EL (cell line): ENCODE results near the gene FOXK1.
"Not testable (repeated sequence)": the region's sequence is repeated elsewhere in the genome, so short reads cannot be mapped to it uniquely, and the experiment has no call there.

Source experiments
- DNase-seq: peaks from one replicate; pipeline ENCODE4 v3.0.0-alpha.2; 2016

FOXK1 gene

DNA sequence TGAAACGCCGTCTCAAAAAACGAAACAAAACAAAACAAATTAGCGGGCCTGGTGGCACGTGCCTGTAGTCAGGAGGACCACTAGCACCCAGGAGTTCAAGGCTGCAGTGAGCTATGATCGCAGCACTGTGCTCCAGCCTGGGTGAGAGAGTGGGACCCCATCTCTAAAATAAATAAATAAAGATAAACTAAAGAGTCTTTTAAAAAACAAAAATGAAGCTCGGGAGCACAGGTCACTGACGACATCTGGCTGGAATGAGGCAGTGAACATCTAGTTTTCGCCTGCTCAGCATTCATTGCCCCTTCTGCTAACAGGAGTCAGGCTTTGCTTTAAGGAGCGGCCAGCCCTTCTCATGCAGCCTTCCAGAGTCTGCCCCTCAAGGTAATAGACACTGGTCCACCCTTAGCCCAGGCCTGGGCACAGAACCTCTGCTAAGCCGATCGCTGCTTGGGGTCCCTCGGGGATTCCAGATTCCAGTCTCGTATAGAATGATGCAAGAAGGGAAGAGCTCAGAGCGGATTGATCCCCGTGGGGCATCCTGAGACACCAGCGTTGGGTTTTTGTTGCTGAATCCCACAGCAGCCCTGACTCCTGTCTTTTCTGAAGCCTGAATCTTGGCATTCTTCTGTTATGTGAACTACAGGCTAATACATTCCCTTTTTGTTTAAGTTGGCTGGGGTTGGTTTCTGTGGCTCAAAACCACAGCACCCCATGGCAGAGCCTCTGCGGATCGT is 14.2 kb upstream of the FOXK1 start:
- DNase-seq, result peak; percentile 76

- DNase-seq, result no peak
Observed at GRCh38 chr7:4668510-4668847, 13.6 kb upstream of the FOXK1 start.

DNA sequence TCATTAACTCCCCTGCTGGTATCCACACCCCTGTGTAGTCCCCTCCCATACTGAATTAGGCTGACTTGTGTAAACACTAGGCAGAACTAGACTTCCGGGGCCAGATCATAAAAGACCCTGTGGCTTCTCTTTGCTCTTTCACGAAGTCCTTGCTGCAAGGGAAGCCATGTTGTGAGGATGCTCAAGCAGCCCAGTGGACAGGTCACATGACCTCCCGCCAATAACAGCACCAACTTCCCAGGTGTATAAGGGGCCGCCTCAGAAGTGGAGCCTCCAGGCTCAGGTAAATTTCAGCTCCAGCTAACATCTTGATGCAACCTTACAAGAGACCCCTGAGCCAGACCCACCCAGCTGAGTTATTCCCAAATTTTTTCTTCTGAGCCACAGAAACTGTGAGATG is 11.3 kb upstream of the FOXK1 start:
- DNase-seq, result no peak

DNA sequence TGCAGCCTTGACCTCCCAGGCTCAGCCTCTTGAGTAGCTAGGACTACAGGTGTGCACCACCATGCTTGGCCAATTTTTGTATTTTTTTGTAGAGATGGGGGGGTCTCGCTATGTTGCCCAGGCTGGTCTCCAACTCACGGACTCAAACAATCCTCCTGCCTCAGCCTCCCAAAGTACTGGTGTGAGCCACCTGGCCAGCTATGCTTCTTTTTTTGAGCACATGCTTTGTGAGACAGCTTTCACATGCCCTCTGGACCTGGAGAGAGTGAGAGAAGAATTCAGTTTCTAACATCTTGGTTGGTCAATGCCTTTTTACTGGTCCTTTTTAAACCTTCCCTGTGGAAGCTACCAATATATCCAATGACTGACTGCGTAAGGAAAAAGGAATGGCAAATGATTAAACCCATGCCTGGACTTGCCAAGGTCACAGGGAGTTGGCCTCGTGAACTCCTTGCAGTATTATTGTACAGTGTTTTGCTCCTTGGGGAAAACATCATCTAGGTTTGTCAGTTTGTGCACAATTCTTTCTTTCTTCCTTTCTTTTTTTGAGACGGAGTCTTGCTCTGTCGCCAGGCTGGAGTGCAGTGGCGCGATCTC is 6.2 kb upstream of the FOXK1 start:
- DNase-seq, result no peak

GRCh38 chr7:4677518-4677917 is 4.6 kb upstream of the FOXK1 start:
- DNase-seq, result not testable (repeated sequence)

GRCh38 chr7:4681218-4681851 is 760 bp upstream of the FOXK1 start:
- no peak for DNase-seq

DNA sequence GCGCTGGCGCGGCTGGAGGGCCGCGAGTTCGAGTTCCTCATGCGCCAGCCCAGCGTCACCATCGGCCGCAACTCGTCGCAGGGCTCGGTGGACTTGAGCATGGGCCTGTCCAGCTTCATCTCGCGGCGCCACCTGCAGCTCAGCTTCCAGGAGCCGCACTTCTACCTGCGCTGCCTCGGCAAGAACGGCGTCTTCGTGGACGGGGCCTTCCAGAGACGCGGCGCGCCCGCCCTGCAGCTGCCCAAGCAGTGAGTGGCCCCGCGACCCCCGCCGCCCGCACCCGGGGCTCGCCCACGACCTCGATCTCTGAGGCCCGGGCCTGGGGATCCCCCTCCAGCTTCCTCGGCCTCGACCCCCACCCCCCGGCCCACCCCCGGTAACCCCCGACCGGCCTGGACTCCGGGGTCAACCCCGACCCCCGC is 537 bp downstream of the FOXK1 start:
- peak; percentile 41 for DNase-seq

DNA sequence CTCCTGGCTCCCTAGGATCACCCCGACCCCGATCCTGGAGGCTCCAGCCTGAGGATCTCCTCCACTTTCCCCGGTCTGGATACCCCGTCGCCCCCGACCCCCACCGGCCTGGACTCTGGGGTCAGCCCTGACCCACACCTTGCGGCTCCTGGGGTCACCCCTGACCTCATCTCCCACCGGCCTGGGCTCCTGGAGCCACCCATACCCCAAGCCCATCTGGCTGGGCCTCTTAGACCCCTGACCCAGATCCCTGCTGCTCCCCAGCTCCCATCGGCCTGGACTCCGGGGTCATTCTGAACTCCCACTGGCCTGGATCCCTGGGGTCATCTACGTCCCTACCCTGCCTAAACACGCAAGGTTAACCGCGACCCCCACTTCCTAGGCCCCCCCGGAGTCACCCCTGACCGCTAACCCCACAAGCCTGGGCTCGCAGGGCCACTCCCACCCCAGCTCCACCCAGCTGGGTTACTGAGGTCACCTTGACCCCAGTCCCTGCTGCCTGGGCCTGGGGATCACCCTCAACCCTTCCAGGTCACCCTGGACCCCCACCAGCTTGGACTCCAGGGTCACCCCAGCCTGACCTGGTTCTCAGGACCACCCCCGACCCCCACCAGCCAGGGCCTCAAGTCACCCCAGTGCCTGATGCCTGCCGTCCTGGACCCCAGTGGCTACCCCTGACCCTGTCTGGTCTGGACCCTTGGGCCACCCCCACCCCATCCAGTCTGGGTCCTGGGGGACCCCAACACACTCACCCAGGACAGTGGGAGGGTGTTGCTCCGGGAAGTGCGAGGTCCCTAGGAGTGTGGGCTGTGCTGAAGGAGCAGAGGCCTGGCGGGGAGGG is 1.2 kb downstream of the FOXK1 start:
- DNase-seq, result no peak

GRCh38 chr7:4683884-4684565 is 1.9 kb downstream of the FOXK1 start:
- DNase-seq, result peak; percentile 79

GRCh38 chr7:4684846-4685245 is 2.8 kb downstream of the FOXK1 start:
- no peak for DNase-seq

DNA sequence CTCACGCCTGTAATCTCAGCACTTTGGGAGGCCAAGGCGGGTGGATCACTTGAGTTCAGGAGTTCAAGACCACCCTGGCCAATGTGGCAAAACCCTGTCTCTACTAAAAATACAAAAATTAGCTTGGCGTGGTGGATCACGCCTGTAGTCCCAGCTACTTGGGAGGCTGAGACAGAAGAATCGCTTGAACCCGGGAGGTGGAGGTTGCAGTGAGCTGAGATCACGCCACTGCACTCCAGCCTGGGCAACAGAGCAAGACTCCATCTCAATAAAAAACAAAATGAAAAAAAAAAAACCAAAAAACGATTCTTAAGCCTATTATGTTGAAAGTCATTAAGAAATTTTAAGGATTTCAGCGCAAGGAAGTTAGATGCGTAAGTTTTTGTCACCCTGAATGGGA is 3.6 kb downstream of the FOXK1 start:
- DNase-seq, result not testable (repeated sequence)

GRCh38 chr7:4687956-4688355 is 5.9 kb downstream of the FOXK1 start:
- no peak for DNase-seq

GRCh38 chr7:4689151-4689550 is 7.1 kb downstream of the FOXK1 start:
- no peak for DNase-seq

GRCh38 chr7:4689668-4690067 is 7.6 kb downstream of the FOXK1 start:
- no peak for DNase-seq

- no peak for DNase-seq
Observed at GRCh38 chr7:4690953-4691856, 9.1 kb downstream of the FOXK1 start.

- DNase-seq, result no peak
Observed at GRCh38 chr7:4692055-4692454, 10.0 kb downstream of the FOXK1 start.

GRCh38 chr7:4692622-4693021 is 10.5 kb downstream of the FOXK1 start:
- DNase-seq, result not testable (repeated sequence)

DNA sequence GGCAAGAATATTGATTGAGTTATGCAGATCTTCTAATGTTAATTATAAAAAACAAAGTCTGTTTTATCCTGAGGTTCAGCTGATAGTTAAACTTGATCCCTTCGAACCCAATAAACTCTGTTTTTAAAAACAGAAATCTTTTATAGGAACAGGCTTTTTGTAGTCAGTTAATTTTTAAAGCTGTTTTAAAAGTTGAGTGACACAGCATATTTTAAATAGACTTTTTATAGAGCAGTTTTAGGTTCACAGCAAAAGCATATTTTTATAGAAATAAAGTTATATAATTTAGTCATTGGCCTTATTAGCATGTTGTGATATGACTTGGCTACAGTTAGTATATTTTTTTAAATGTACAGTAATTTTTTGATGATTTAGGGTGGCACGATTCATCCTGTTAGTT is 11.1 kb downstream of the FOXK1 start:
- DNase-seq, result no peak

GRCh38 chr7:4693749-4694148 is 11.7 kb downstream of the FOXK1 start:
- no peak for DNase-seq

GRCh38 chr7:4694305-4694704 is 12.2 kb downstream of the FOXK1 start:
- no peak for DNase-seq

- no peak for DNase-seq
Observed at GRCh38 chr7:4698707-4699275, 16.7 kb downstream of the FOXK1 start.
